Right kidney (tissue), 1 donor: ENCODE data around the gene SLC9A9.

Experiments
- DNase-seq: peaks from one replicate; pipeline ENCODE4 v3.0.0-alpha.2; 2016

Gene SLC9A9

GRCh38 chr3:143314251-143315093 lies 533.8 kb downstream of the SLC9A9 start:
- no peak for DNase-seq

DNA sequence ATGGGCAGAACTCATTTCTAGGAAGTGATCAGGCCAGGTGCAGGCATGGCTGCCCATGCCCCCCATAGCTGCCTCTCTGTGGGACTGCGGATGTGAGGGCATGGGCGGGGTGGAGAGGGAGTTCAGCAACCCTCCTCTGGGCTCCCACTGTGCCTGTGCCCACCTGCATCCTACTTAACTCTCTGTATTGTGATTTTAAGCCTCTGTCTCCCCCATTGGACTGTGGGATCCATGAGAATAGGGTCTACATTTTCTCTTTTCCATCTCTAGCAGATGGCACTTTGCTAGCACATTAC lies 534.4 kb downstream of the SLC9A9 start:
- DNase-seq: no peak

DNA sequence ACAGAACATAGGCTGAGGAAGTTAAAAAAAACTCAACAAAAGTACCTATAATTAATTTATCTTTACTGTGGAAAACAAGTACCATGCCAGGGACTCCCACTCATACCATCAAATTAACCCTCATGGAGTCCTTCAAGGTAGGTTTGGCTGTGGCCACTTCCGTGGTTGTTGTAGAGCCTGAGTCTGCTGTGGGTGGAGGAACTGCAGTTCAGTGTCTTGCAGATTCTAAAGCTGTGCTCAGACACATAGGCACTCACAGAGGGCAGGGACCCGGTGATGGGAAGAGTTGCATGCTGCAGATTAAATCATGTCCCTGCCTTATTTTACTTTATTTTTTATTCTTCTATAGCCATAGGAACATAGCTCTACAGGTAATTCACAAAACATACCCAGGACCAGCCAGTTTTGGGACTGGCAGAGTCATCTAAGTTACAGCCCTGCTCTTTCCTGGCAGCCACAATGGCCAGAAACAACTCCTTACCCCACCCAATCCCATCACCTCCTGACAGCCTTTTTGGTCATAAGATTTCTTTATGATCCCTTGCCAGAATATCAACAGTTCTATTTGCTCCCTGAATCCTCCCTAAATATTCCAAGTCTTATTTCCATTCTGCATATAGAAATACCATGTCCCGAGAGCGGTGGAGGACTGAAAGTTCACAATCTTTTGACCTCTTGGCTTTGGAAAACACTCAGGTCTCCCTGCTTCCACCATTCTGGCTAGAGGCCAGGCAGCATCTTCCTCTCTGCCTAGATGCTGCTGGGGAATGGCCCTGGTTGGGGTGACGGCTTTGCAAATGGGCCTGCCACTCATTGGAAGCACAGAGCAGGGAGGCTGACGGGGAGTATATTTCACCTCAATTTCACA lies 535.0 kb downstream of the SLC9A9 start:
- DNase-seq: no peak

- no peak for DNase-seq
Measured at GRCh38 chr3:143311096-143311495, 537.2 kb downstream of the SLC9A9 start.

DNA sequence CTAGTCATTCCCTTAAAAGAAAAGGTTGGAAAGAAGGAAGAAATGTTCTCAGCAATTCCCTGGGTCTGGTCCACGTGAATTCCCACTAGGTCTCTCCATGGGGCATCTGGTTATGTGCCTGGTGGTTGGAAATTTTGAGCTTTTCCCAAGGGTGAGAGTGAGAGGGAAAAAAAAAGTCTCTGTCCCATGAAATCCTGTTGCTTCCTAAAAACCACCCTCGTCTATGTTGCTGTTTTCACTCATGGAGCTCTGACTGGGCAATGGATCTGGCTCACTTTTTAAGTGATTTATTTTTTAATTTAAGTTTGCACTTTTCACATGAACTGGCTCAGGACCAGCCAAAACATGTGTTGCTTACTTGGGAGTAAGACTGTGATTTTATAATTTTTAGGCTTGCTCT lies 538.6 kb downstream of the SLC9A9 start:
- DNase-seq: no peak

- no peak for DNase-seq
Measured at GRCh38 chr3:143307613-143308183, 540.6 kb downstream of the SLC9A9 start.

- no peak for DNase-seq
Measured at GRCh38 chr3:143306407-143306806, 541.9 kb downstream of the SLC9A9 start.

- DNase-seq: peak; percentile 25
Measured at GRCh38 chr3:143302638-143303171, 545.6 kb downstream of the SLC9A9 start.

DNA sequence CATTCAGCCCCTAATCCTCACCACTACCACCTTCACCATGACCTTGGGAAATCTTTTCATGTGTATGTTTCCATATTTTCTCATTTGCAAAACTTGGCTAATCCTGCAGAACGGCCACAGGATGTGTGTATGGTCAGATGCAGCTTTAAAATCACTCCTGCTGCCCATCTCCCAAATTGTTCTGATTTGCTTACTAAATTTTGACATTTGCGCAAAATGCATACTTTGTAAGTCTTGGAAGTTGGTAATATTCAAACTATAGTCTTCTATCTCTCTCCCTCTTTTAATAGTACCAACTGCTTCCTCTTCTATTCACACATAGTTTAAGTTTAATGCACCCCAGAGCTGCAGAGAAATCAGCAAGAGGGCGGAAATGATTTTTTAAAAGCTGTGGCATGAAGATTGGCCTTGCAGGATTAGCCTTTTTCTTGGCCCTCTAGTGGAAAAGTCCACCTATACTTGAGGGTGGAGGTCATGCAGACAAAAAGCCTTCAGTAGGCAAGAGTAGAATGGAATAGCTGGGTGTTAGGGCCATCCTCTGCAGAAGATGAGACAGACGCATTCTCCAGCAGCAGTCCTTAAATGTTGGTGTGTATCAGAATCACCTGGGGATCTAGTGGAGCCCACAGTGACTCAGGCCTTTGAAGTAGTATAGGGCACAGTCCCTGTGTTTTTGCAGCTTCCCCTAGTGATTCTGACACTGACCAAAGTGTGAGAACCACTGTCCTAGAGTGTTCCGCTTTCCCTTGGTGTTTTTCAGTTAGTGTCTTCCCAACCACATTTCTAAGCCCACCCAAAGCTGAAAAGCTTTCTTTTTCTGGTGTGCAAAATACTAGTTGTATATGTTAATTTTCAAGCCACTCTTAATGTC lies 547.0 kb downstream of the SLC9A9 start:
- DNase-seq: no peak

DNA sequence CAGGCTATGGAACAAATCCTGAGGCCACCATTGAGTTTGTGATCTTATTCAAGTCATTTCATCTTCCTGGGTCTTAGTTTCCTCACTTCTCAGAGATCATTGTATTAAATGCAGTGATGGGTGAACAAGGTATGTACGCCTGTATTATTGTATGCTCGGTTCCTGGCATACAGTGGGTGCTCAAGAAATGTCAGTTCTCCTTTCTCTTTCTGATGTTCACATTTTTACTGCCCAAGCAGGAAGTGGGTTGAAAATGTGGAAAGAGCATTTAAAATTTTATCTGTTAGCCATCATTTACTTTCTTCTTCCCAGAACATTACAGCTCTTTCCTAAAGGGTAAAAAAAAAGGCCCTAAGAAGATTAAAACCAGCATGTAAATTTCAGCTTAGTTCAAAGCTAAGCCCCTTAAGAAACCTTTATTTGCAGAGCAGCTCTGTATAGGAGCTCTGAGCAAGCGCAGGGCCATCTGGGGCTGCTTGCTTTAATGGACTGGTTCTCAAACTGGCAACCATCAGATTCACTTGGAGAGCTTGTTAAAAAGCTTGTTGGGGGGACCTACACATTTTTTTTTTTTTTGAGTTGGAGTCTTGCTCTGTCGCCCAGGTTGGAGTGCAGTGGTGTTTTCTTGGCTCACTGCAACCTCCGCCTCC lies 549.3 kb downstream of the SLC9A9 start:
- no peak for DNase-seq

GRCh38 chr3:143298380-143298779 lies 549.9 kb downstream of the SLC9A9 start:
- no peak for DNase-seq

DNA sequence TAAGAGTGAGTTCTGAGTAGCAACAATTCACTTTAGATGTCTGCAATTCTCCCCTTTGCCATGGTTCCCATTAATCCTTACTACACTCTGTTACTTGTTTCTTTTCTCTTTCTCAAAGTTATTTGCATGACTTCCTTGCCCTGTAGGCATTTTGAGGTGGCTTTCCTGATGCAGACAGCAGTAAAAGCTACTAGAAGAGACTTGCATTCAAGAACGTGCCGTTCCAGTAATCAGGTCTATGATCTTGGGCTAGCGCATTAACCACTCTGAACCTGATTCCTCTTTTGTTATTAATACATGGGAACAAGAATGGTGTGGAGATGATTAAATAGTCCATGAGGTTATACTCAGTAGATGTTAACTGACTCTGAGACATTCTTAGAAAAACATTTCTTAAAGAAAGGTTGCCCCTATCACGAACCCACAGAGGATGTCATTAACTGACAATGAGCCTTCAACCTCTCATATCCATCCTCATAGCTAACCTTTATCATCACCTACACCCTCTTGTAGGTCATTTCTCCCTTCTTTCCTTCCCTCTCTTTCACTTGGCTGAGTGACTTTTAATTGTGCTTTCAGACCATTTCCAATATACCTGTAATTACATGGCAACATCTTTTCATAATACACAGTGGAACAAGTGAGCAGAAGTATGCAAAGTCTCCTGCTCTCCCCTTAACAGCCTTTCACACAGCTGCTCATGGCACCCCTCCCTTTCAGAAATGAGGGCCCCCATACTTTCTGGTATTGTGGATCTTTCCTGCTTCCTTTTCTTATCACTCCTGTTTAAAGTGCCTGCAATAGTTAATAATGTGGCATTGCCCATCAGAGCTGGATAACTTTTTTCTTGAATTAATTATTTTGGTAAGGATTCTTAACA lies 552.8 kb downstream of the SLC9A9 start:
- DNase-seq: no peak

DNA sequence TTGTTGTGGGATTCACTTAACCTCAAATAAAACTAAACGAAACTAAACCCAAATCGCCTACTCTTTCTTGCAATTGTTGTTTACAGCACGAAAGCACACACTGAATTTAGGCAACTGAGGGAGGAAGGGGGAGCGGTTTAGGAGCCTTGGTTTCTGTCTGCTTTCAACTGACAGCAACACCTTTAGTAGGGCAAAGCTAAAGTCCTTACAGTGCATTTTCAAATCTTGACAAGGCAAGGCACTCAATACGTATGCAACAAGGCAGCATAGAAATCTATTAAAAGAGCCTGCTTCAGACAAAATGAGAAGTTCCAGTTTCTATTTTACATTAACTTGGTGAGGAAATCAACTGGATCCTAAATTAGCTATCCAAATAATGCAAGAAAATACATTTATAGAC lies 554.1 kb downstream of the SLC9A9 start:
- DNase-seq: no peak

DNA sequence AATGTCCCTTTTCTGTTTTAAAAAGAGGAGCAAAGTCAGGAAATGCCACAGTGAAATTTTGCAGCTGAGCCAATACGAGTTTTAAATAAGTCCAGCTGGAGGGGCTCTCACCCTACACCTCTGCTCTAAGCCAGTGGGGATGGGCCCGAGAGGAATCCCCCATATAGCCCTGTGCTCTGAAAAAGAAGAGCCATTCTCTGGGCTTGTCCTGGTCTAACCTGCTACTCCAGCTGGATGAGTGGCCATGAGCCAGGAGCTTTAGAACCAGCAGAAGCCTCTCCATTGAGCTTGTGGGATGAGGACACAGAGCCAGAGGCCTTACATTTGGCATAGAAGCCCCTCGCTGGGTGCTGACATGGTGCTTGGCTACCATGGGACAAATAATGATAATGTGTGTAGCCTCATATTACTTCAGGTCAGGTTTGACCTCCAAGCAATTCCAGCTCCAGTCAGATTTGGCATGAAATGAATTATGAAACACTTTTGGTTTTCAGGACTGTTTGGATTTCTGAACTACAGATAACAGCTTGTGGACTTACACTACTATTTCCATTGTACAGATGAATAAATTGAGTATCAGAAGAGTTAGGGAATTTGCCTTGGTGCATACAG lies 556.3 kb downstream of the SLC9A9 start:
- no peak for DNase-seq

DNA sequence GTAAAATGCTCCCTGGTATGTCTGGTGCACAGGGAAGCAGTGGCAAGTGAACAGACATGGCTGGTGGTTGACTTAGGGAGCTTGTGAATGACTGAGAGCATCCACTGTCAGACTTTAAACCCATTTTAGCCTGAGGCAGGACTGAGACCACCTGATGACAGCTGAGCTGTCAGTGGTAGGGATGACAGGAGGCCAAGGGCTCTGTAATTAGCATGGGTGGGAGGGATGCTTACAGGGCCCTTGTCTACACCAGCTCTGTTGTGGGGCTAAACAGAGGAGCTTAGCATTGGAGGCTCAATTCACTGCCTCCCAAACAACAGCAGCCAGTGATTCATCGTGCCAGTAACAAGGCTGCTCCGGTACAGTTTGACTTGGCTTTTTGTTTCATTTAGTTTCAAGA lies 559.3 kb downstream of the SLC9A9 start:
- DNase-seq: no peak

DNA sequence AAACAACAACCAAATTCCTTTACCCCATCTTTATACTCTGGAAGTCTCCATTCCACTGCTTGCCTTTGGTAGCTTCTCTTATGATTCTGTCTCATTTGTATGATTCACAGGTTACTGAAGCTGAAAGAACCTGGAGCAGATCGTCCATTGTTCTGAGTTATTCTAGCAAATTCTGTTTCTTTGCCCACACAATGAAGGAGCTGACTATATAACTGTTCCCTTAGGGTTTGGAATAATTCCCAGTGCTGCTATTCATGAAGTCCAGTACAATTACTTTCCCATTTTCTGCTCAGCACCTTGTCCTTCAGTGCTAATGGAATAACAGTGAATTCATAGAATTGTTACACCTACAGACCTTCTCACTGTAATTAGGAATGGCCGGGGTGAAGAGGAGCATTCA lies 560.9 kb downstream of the SLC9A9 start:
- no peak for DNase-seq

DNA sequence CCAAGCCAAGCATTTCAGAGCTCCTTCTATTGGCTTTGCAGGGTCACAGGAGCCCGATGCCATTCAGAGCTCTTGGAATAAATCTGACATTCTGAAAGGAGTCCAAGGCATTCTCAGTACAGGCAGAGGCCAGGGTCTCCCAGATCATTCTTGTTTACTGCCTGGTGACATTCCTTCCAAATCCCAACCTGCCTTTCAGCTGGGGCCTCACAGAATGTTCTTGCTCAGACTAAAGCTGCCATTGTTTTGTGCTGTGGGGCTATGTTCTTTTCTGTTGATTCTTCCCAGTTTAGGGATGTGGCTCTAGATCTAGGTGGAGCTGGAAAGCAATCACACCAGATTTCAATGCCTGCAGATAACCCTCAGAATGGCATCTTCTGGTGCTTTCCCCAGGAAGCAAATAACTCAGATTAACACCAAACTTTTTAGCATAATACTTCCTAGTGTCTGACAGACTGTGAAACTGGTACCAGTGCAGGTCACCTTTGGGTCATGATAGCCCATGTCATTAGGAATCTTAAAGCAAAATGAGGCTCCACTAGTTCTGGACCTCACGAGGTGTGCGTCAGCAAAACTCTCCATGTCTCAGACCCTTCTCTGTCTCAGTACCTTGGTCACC lies 561.8 kb downstream of the SLC9A9 start:
- no peak for DNase-seq

DNA sequence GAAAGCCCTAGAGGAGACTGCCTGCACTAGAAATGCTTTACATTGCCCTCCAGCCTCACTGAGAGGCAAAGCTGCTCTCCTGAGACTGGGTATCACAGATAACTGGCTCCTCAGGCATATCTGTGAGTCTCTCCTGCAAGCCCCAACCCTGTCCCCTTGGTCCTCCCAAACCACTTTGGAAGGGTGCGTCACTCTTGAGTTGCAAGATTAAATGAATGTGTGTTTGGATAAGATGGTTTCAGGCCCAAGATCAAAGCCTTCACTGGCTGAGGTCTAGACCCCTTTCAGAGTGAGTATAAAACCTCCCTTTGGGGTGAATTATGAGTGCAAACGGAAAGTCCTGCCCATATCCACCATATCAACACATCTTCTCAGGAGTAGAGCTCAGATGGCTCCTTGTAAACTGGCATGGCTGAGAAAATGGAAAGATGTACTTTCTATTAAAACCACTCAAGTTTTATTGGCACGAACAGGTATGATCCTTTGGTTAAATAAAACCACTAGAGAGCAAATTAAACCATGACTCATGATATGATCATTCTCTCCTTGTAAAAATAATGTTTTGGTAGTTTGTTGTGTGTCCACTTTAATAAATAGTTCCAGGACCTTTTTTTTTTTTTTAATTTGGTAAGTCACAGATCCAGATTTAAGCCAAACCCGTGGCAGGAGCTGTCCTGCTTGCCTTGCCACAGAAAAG lies 564.7 kb downstream of the SLC9A9 start:
- DNase-seq: no peak

- no peak for DNase-seq
Measured at GRCh38 chr3:143280984-143281383, 567.3 kb downstream of the SLC9A9 start.
